ENCODE measurements around the gene PDLIM3.
"Not testable (repeated sequence)": the region's sequence is repeated elsewhere in the genome, so short reads cannot be mapped to it uniquely, and the experiment has no call there.

The PDLIM3 gene

GRCh38 chr4:185520119-185520518 is 15.2 kb downstream of the PDLIM3 start:
- DNase-seq (ENCODE audit: low read depth): no peak

GRCh38 chr4:185518494-185518893 is 16.8 kb downstream of the PDLIM3 start:
- DNase-seq (ENCODE audit: low read depth): no peak

- DNase-seq (ENCODE audit: low read depth): no peak
Observed at GRCh38 chr4:185518069-185518468, 17.2 kb downstream of the PDLIM3 start.

- no peak for DNase-seq (ENCODE audit: low read depth)
Observed at GRCh38 chr4:185515248-185515647, 20.1 kb downstream of the PDLIM3 start.

GRCh38 chr4:185514182-185514697 is 21.1 kb downstream of the PDLIM3 start:
- DNase-seq (ENCODE audit: low read depth): no peak

GRCh38 chr4:185513489-185514181 is 21.7 kb downstream of the PDLIM3 start:
- no peak for DNase-seq (ENCODE audit: low read depth)

GRCh38 chr4:185512516-185512915 is 22.8 kb downstream of the PDLIM3 start:
- DNase-seq (ENCODE audit: low read depth): no peak

GRCh38 chr4:185511243-185511642 is 24.1 kb downstream of the PDLIM3 start:
- not testable (repeated sequence) for DNase-seq (ENCODE audit: low read depth)

- DNase-seq (ENCODE audit: low read depth): no peak
Observed at GRCh38 chr4:185510806-185511205, 24.5 kb downstream of the PDLIM3 start.

- DNase-seq (ENCODE audit: low read depth): no peak
Observed at GRCh38 chr4:185508181-185508580, 27.1 kb downstream of the PDLIM3 start.

GRCh38 chr4:185506422-185506821 is 28.9 kb downstream of the PDLIM3 start:
- DNase-seq (ENCODE audit: low read depth): no peak

GRCh38 chr4:185504098-185505047 is 30.9 kb downstream of the PDLIM3 start:
- no peak for DNase-seq (ENCODE audit: low read depth)

- no peak for DNase-seq (ENCODE audit: low read depth)
Observed at GRCh38 chr4:185502386-185502785, 32.9 kb downstream of the PDLIM3 start.

GRCh38 chr4:185500576-185500975 is 34.7 kb downstream of the PDLIM3 start:
- no peak for DNase-seq (ENCODE audit: low read depth)

- no peak for DNase-seq (ENCODE audit: low read depth)
Observed at GRCh38 chr4:185500035-185500434, 35.3 kb downstream of the PDLIM3 start.

- no peak for DNase-seq (ENCODE audit: low read depth)
Observed at GRCh38 chr4:185488650-185489049, 46.7 kb downstream of the PDLIM3 start.

- no peak for DNase-seq (ENCODE audit: low read depth)
Observed at GRCh38 chr4:185481401-185481800, 53.9 kb downstream of the PDLIM3 start.

GRCh38 chr4:185480016-185480732 is 55.1 kb downstream of the PDLIM3 start:
- DNase-seq (ENCODE audit: low read depth): no peak

- no peak for DNase-seq (ENCODE audit: low read depth)
Observed at GRCh38 chr4:185479507-185479971, 55.8 kb downstream of the PDLIM3 start.

- DNase-seq (ENCODE audit: low read depth): no peak
Observed at GRCh38 chr4:185473247-185473646, 62.1 kb downstream of the PDLIM3 start.

- no peak for DNase-seq (ENCODE audit: low read depth)
Observed at GRCh38 chr4:185472103-185472542, 63.2 kb downstream of the PDLIM3 start.

Data from stimulated activated CD8-positive, alpha-beta memory T cell treated with anti-CD3 and anti-CD28 coated beads, Interleukin-12 subunit alpha, Interleukin-12 subunit beta, amount 100 ng/mL, for 4 hours (primary cell).